ENCODE measurements around the gene PCDHGC3. TPM values are rescaled to one million over a fixed set of nuclear protein-coding genes. Genes with fewer than 3 reads are reported as not detected.

Gene PCDHGC3
- total RNA-seq, 1 experiment from 2014 or later, result 98.3 TPM

- no peak for DNase-seq (ENCODE audit: low read depth)
Observed at GRCh38 chr5:141508440-141508797, 32.7 kb downstream of the PCDHGC3 start.

DNA sequence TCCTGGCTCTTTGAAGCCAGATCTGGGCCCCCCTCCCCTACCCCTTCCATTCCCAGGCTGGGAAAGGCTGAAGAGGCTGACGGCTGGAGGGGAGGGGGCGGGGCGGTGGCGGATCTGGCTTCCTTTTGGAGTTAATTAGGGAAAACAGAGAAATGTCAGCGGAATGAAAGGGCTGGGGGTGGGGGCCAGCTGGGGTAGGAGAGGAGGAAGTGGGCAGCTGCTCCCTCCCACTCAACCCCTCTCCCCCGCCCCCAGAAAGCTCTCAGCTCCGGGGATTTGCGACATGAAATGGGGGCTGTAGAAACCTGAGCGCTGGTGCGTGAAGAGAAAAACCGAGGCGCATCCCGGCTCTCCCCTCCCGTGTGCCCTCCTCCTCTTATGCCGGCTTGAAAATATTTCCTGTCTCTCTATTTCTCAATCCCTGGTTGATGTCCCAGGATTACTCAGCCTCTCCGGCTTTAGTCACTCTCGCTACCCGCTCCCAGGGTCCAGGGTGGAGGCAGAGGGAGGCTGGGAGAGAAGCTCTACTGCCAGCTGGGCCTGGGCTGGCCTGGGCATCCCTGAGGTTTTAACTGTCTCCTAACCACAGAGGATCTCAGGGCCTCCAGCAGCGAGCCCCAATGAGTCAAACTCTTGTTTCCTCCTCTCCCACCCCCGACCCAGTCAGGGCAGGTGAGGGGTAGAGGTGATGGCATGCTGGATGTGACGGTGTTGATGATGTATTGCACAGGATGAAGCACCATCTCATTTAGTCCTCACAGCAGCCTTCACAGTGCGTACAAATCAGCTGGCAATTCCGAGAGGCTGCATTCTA, 33.2 kb downstream of the PCDHGC3 start:
- peak; percentile 98 for DNase-seq (ENCODE audit: low read depth)

DNA sequence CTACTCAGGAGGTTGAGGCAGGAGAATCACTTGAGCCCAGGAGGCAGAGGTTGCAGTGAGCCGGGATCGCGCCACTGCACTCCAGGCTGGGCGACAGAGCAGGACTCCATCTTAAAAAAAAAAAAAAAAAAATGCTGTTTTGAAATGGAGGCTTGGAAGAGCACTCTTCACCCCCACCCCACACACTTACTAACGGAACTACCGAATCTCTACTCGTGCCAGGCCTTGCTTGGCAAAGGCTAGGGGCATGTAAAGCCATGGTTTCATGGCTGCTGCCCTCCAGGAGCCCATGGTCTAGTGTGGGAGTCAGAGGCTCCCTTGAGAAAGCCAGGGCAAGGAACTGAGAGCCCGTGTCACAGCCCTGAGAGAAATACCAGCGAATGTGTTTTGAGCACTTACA, 34.4 kb downstream of the PCDHGC3 start:
- no peak for DNase-seq (ENCODE audit: low read depth)

DNA sequence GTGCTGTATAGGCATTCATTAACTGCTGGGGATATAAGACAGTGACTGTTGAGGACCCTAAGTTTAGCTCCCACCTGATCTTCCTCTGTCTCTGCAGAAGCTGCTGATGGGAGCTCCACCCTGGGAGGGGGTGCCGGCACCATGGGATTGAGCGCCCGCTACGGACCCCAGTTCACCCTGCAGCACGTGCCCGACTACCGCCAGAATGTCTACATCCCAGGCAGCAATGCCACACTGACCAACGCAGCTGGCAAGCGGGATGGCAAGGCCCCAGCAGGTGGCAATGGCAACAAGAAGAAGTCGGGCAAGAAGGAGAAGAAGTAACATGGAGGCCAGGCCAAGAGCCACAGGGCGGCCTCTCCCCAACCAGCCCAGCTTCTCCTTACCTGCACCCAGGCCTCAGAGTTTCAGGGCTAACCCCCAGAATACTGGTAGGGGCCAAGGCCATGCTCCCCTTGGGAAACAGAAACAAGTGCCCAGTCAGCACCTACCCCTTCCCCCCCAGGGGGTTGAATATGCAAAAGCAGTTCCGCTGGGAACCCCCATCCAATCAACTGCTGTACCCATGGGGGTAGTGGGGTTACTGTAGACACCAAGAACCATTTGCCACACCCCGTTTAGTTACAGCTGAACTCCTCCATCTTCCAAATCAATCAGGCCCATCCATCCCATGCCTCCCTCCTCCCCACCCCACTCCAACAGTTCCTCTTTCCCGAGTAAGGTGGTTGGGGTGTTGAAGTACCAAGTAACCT, 35.3 kb downstream of the PCDHGC3 start:
- DNase-seq (ENCODE audit: low read depth), result no peak

GRCh38 chr5:141511771-141512325, 36.1 kb downstream of the PCDHGC3 start:
- no peak for DNase-seq (ENCODE audit: low read depth)

GRCh38 chr5:141512390-141512910, 36.7 kb downstream of the PCDHGC3 start:
- peak; percentile 61 for DNase-seq (ENCODE audit: low read depth)

GRCh38 chr5:141512911-141513626, 37.3 kb downstream of the PCDHGC3 start:
- no peak for DNase-seq (ENCODE audit: low read depth)

- peak; percentile 96 for DNase-seq (ENCODE audit: low read depth)
Observed at GRCh38 chr5:141513627-141514329, 38.0 kb downstream of the PCDHGC3 start.

GRCh38 chr5:141514330-141515133, 38.8 kb downstream of the PCDHGC3 start:
- no peak for DNase-seq (ENCODE audit: low read depth)

DNA sequence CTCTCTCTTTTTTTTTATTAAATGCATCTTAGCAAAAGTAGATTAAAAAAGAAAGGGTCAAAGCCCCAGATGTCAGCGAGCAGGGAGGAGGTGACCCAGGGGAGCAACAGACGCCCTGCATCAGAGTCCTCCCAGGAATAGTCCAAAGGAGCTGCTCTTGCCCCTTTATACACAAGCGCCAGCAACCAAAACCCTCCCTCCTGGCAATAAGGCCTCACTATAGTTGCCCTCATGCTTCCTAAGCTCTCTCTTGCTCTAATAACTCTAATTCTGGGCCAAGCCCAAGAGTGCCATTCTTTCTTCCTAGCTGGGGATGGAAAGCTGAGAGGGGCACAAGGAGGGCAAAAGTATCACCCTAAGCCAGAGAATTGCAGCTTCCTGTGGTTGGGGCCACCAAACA, 39.4 kb downstream of the PCDHGC3 start:
- DNase-seq (ENCODE audit: low read depth), result no peak

DNA sequence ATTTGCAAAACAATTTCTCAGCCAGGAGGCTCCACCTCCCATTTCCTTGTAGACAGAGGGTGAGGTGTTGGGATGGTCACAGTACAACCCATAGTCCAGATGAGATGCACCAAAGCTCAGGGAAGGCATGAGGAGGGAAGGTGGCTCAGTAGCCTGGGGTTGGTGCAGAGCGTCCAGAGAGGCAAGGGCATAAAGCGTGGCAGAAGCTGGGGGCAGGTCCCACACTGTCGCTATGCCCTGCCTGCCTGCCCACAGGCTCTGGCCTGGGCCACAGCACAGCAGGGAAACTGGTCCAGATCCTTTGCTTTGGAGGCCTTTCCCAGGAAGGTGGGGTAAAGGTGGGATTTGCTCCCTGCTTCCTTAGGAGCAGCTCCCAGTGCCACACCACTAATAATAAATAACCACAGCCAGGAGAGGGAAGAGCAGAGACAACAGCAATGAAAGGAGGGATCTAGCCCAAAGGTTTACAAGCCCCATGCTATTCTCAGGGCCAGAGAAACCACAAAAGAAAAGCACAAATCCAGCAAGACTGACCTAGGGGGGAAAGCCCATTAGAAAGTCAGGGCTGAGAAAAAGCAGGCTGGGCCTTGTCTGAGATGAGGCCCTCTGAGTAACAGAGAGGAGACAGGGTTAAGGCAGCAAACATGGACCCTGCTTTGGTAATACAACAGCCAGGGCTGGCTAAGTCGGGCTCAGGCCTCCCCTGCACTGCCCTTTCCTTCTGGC, 40.3 kb downstream of the PCDHGC3 start:
- no peak for DNase-seq (ENCODE audit: low read depth)

GRCh38 chr5:141516672-141517025, 40.9 kb downstream of the PCDHGC3 start:
- peak; percentile 52 for DNase-seq (ENCODE audit: low read depth)

GRCh38 chr5:141517312-141517711, 41.5 kb downstream of the PCDHGC3 start:
- no peak for DNase-seq (ENCODE audit: low read depth)

DNA sequence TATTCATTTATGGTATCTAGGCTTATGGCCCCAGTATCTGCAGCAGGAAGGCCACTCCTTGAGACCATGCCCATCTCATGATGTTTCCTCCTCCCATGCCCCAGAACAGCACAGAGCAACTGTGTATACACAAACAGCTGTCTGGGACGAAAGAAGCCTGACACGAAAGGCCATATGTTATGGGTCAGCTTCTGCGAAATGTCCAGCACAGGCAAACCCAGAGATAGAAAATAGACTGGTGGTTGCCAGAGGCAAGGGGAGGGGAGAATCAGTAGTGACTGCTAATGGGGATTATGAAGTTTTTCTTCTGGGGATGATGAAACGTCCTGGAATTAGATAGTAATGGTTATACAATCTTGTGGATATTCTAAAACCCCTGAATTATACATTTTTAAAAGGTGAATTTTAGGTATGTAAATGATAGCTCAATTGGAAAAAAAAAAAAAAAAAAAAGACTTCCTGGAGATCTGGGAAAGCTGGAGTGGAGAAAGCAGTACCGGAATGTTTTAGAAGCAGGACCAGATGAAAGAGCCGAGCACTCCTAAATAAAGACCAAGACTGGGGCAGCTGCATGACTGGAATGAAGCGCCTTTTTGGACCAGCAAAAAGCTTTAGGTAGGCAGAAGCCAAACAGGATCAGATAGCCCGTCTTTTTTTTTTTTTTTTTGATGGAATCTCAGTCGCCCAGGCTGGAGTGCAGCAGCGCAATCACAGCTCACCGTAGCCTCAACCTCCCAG, 42.3 kb downstream of the PCDHGC3 start:
- peak; percentile 99 for DNase-seq (ENCODE audit: low read depth)

GRCh38 chr5:141518618-141519015, 42.9 kb downstream of the PCDHGC3 start:
- peak; percentile 56 for DNase-seq (ENCODE audit: low read depth)

DNA sequence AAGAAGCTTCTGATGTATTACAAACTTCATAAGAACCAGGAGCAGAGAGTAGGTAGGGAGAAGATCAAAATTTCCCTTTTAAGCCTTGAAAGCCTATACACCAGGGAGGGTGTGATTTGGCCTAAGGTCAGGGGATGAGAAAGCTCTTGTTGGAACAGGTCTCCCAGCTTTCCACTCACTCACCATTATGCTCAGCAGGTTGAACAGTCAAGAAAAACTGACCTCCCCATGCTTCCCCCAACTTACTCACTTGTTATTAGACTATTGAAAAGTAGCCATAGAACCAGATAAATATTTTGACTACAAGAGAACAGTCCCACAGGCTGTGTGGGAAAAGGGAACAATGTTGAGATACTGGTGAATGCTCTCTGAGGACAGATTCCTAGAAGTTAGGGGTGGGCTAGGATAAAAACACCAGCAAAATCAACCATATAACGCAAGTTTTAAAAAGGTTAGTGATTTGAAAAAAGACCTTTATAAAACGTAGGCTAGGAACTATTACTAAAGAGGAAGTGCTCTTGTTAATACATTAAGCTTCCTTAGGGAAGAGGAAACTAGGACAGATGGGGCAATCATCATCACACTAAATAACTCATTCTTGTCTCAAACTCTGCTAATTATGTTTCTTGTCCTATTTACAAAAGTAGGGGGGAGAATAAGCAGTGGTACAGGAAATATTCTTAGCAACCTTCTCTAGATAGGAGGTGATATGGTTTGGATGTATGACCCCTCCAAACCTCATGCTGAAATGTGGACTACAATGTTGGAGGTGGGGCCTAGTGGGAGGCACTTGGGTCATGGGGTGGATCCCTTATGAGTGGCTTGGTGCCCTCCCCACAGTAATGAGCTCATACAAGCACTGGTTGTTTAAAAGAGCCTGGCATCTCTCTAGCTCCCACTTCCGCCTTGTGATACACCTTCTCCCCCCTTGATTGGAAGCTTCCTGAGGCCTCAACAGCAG, 44.1 kb downstream of the PCDHGC3 start:
- no peak for DNase-seq (ENCODE audit: low read depth)

- peak; percentile 100 for DNase-seq (ENCODE audit: low read depth)
Observed at GRCh38 chr5:141521244-141521781, 45.5 kb downstream of the PCDHGC3 start.

All from LHCN-M2 (cell line).